BE2C (cell line): ENCODE data around the gene SORD.

Experiments
- DNase-seq: peaks from one replicate; pipeline ENCODE4 v3.0.0-alpha.2; 2020
- H3K27me3 ChIP-seq: fragments of 250-450 bp; sonication (Bioruptor Pico); 2 replicates; pipeline ENCODE4 v1.5.1; 2020; ENCODE audit warnings: mild to moderate bottlenecking
- H3K36me3 ChIP-seq: fragments of 250-450 bp; sonication (Bioruptor Pico); 2 replicates; pipeline ENCODE4 v1.5.1; 2020; ENCODE audit warnings: mild to moderate bottlenecking
- H3K4me1 ChIP-seq: fragments of 250-450 bp; sonication (Bioruptor Pico); 2 replicates; pipeline ENCODE4 v1.5.1; 2020
- H3K4me3 ChIP-seq: 2 replicates; pipeline ENCODE4 v1.5.1; 2011; ENCODE audit warnings: low read depth, low read length
- H3K9me3 ChIP-seq: fragments of 250-450 bp; sonication (Bioruptor Pico); 2 replicates; pipeline ENCODE4 v1.5.1; 2020
- CTCF ChIP-seq: IDR thresholded peaks from 2 replicates; pipeline ENCODE4 v1.5.1; 2012; ENCODE audit warnings: mild to moderate bottlenecking, low read depth, low read length

The SORD gene

GRCh38 chr15:45106002-45106790, 83.2 kb downstream of the SORD start:
- Histone ChIP-seq H3K4me1 (no peaks in the 10 kb centered on the region), H3K36me3 (no peaks in the 10 kb centered on the region), H3K9me3 (no peaks in the 10 kb centered on the region), H3K4me3 (no peak overlapping the region), H3K27me3 (peaks cover under 1% of the 10 kb centered on the region)
- TF ChIP-seq CTCF, result no peak
- DNase-seq, result no peak

- no peak overlapping the region for H3K4me3 ChIP-seq
- no peaks in the 10 kb centered on the region for H3K9me3 ChIP-seq
- H3K4me1 ChIP-seq, result no peaks in the 10 kb centered on the region; the same call in 1 of the 2 replicates
- H3K27me3 ChIP-seq, result peaks cover 19% of the 10 kb centered on the region
- DNase-seq, result no peak
- H3K36me3 ChIP-seq, result no peaks in the 10 kb centered on the region
- TF ChIP-seq CTCF, result no peak
Measured at GRCh38 chr15:45107941-45108630, 85.1 kb downstream of the SORD start.

- no peaks in the 10 kb centered on the region for H3K9me3 ChIP-seq
- peaks cover 42% of the 10 kb centered on the region for H3K27me3 ChIP-seq
Measured at GRCh38 chr15:45110256-45110820, 87.3 kb downstream of the SORD start.

GRCh38 chr15:45111390-45112142, 88.6 kb downstream of the SORD start:
- H3K36me3 ChIP-seq, result no peaks in the 10 kb centered on the region
- peaks cover 42% of the 10 kb centered on the region for H3K27me3 ChIP-seq
- DNase-seq, result no peak
- TF ChIP-seq CTCF, result no peak
- no peaks in the 10 kb centered on the region; the same call in 1 of the 2 replicates for H3K4me1 ChIP-seq
- H3K4me3 ChIP-seq, result no peak overlapping the region
- no peaks in the 10 kb centered on the region for H3K9me3 ChIP-seq

More at GRCh38 chr15:45110256-45110820, 87.3 kb downstream of the SORD start:
- Histone ChIP-seq H3K4me3 (no peak overlapping the region), H3K36me3 (no peaks in the 10 kb centered on the region), H3K4me1 (no peaks in the 10 kb centered on the region; the same call in 1 of the 2 replicates)
- DNase-seq, result no peak
- TF ChIP-seq CTCF, result peak; percentile 42

- no peak for DNase-seq
- H3K4me3 ChIP-seq, result peak overlapping the region; percentile 33
- H3K36me3 ChIP-seq, result no peaks in the 10 kb centered on the region
- no peaks in the 10 kb centered on the region; the same call in 1 of the 2 replicates for H3K4me1 ChIP-seq
- H3K9me3 ChIP-seq, result no peaks in the 10 kb centered on the region
- TF ChIP-seq CTCF, result no peak
- H3K27me3 ChIP-seq, result peaks cover 42% of the 10 kb centered on the region
Measured at GRCh38 chr15:45112143-45112590, 89.2 kb downstream of the SORD start.
